GM12801 (cell line): ENCODE data around the gene PHC2.

Experiments
- TF ChIP-seq, protein P1 (sequence below): IDR thresholded peaks from one replicate; pipeline ENCODE4 v1.5.1; 2011; ENCODE audit warnings: control low read depth; ENCODE audit not compliant: insufficient read length; ENCODE audit errors: extremely low read depth

The PHC2 gene

DNA sequence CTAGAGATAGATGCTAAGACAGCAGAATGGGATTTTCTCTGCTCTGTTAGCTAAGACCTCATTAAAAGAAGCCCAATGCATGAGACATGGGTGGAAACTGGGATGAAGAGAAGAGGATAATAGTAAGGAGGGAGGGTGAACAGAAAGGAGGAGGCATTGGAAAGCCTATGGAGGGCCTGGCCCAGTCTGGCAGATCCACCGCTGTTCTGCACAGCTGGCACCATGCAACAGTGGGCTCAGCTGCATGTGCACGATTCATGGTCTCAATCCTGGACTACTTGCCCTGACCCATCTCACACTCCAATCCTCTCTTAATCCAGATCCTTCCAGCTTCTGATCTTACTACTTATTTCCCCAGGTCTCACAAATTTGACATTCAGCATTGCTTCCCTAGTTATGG, 2.2 kb downstream of the PHC2 start:
- TF ChIP-seq, protein P1, sequence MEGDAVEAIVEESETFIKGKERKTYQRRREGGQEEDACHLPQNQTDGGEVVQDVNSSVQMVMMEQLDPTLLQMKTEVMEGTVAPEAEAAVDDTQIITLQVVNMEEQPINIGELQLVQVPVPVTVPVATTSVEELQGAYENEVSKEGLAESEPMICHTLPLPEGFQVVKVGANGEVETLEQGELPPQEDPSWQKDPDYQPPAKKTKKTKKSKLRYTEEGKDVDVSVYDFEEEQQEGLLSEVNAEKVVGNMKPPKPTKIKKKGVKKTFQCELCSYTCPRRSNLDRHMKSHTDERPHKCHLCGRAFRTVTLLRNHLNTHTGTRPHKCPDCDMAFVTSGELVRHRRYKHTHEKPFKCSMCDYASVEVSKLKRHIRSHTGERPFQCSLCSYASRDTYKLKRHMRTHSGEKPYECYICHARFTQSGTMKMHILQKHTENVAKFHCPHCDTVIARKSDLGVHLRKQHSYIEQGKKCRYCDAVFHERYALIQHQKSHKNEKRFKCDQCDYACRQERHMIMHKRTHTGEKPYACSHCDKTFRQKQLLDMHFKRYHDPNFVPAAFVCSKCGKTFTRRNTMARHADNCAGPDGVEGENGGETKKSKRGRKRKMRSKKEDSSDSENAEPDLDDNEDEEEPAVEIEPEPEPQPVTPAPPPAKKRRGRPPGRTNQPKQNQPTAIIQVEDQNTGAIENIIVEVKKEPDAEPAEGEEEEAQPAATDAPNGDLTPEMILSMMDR = no peak

DNA sequence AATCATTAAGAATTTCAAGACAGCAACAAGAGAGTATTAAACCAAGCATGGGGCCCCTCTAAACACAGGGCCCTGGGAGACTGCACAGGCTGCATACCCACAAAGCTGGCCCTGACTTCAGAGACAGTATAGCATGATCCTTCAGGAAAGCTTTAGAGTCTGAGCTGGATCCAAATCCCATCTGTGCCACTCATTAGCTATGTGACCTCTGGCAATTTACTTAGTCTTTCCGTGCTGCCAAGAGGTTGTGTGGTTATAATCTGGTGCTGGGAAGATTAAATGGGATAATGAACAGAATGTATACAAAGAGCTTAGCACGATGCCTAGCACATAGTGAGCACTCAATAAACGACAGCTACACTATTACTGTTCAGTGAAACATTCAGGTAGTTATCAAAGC, 4.0 kb downstream of the PHC2 start:
- TF ChIP-seq, protein P1 = no peak

DNA sequence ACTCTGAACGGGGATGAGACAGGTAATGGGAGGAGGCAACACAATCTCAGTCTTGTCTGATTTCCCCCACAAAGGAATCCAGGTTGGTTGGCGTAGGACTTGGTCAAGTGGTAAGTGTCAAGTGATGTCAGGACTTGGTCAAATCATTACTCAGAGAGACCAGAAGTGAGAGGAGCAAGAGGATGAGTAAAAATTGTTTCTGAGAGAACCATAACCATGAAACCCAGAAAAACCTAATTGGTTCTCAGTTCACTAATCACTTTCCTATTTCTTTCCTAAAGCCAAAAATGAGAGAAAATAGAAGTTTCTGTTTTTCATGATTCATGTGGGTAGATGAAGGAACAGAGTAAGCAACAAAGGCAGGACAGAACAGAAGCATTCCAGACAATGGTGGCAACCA, 5.0 kb downstream of the PHC2 start:
- TF ChIP-seq, protein P1 = no peak

DNA sequence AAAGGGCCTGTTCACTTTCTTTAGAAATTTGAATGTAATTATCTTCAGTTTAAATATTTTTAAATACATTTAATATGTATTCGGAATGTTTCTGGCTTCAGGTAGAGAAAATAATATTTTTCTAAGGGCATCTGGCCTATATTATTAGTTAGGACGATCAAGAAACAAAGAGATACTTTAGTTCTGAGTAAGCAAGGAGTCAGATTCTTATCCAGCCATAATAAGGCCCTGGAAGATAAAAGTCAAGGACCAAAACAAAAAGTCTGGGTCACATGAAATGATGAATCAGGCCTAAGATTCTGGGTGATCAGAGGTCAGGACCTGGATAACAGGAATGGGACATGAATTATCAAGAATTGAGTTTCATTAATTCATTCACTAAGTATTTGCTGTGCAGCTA, 6.3 kb downstream of the PHC2 start:
- TF ChIP-seq, protein P1 = no peak

DNA sequence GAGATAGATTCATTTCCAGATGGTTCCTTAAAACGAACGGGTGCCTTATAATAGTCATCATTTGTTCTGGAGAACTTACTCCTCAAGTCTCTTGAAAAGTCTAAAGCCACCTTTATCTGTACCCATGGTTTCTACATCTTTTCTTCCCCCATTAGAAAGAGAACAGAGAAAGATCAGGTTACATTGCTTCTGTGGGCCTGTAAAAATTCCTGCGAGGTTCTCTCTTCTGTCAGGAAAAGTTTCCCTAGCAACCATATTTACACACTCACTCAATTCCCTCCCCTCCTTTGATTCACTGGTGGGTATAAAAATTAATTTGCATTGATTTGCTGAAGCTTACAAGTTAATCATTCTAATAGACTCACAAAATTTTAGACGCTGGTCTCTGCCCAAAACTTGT, 6.7 kb downstream of the PHC2 start:
- TF ChIP-seq, protein P1 = no peak

DNA sequence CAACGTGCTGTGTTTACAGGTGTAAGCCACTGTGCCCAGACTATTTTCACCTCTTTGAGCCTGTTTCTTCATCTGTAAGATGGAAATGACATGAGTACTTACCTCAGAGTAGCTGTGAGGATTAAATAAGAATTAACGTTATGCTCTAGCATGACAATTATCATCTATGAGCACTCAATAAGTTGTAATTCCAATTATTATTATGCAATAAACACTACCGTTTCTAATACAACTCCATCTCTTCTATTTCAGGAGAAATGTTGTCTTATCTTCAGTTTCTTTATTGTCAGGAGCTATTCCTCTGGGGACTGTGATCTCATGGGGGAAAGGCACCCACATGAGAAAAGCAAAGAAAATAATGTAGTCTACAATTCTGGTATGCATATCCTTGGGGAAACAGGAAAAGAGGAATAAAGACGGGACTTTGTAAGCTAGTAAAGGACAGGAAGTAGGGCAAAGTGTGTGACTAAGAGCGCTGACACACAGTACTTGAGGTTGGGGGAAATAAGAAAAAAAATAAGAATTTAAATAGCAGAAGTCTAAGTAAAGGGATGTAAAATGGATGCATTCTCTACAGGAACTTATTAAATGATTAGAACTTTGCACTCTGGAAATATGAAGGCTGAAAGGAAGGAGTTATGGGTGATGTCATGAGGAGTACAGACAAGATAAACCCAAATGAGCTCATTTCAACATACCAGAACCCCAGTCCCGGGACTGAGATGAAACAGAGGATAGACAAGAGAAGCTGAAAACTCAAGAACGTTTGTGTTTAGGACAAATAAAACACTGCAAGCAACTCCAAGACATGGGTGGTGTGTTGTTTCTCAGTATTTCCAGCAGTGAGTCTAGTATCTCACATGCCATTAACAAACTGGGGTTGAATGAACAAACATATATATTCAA, 9.8 kb downstream of the PHC2 start:
- TF ChIP-seq, protein P1 = no peak

DNA sequence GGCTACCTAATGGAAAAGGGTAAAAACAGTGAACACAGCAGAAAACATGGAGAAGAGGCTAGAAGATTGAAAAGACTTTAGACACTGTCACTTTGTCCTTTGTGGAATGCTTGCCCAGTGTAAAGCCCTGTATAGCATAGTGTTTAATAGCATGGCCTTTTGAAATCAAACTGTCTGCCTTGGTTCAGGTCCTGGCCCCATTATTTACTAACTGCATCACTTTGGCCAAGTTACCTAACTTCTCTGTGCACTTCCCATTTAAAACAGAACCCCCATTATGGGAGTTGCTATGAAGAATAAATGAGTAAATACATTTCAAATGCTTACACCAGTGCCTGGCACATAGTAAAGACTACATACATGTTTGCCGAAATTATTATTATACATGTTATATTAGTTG, 12.1 kb downstream of the PHC2 start:
- TF ChIP-seq, protein P1 = no peak
